Fibroblast of peridontal ligament (primary cell): ENCODE results near the gene ANKRD6.
"Not testable (repeated sequence)": the region's sequence is repeated elsewhere in the genome, so short reads cannot be mapped to it uniquely, and the experiment has no call there.

Source experiments
- DNase-seq: peaks from one replicate; pipeline ENCODE4 v3.0.0-alpha.2; 2010; ENCODE audit errors: extremely low read depth

ANKRD6 gene

DNA sequence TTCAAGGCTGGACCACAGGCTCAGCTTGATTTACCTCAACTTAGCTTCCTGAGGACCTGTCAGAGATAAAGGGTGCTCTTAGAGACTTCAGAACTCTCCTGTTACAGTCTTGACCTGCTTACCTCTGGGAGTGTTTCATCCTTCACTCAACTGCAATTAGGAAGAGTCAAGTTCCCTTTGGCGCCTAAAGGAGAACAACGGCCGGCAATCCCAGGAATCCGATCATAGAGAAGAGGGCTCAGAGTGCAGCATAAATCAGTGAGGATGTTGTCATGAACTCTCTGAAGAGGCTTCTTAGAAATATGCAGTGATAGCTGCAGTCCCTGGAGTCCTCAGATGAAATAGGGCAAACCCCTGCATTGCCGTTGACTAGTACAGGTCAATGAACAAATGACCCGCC, 169.2 kb downstream of the ANKRD6 start:
- no peak for DNase-seq

DNA sequence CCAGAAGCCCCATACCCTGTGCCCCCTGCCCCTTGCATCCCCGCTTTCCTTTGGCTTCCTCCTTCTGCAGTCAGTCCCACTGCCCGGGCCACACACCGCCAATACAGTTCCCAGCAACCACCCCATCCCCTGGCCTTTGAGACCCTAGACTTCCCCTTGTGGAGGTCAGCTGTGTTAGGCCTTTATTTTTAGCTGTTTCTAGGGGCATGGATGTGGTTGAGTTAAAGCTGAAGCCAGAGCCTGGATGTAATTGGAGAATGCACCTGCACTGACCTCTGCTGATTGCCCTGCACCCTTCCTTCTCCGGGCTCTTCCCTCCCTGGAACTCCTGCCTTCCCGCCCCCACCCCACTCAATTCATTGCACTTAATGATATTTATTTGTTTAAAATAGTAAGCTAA, 171.7 kb downstream of the ANKRD6 start:
- no peak for DNase-seq

DNA sequence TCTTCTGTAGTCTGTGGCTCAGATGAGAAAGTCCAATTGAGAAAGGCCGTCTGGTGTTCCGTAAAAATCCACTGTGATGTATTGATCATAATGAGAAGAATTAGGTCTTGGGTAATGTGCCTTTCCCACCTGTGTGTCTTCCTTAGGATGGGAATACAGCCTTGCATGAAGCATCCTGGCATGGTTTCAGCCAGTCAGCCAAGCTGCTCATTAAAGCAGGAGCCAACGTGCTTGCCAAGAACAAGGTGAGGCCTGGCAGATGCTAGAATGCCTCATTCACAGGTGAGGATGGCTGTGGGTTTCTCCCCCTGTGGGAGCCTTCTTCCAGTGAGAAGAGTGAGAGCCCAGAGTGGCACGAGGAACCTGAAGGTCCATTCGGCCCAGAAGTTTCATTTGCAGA, 172.9 kb downstream of the ANKRD6 start:
- no peak for DNase-seq

DNA sequence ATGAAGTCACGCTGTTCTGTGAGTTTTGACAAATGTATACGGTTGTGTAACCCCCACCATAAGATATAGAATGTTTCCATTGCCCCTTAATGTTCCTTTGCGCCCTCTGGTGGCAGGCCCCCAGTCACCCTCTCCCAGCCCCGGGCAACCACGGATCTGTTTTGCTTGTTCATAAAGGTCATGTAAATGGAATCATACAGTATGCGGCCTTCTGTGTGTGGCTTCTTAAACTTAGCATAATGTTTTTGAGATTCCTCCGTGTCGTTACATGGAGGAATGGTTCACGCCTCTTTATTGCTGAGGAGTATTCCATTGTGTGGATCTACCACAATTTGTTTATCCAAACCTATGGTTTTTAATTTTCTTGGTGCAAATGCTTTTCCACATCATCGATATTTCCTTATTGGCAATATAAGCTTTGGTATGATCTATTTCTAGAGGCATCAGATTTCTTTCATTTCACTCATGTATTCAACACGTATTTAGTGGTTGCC, 177.2 kb downstream of the ANKRD6 start:
- peak; percentile 31 for DNase-seq

DNA sequence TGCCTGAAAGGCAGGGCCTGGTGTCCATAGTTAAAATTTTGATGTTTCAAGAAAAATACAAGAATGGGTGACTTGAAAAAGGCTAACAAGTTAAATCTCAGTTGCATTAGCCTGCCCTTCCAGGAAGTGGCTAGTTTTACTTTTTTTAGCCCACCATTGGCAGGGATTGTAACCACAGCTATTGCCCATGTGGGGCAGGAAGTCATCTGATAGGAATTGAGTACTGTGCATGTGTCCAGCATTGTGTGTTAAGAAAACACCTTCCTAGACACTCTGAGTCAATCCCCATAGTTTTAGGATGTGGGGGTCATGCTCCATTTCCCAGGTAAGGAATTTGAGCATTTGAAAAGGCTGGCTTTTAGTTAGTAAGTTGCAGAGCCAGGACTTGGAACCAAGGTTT, 178.7 kb downstream of the ANKRD6 start:
- DNase-seq: peak; percentile 39

DNA sequence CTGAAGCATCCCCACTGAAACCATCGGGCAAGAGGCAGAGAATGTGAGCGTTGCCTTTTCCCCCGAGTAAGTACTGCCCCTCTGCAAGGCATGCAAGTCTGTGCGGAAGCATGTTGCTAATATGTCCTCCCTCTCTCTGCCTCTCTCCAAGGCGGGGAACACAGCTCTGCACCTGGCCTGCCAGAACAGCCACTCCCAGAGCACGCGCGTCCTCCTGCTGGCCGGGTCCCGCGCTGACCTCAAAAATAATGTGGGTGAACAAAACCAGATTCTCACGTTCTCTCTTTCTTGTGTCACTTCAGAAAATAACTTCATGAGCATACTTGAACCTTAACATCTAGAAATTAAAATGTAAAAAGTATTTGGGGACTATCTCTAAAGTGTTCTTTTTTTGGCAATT, 179.2 kb downstream of the ANKRD6 start:
- no peak for DNase-seq

DNA sequence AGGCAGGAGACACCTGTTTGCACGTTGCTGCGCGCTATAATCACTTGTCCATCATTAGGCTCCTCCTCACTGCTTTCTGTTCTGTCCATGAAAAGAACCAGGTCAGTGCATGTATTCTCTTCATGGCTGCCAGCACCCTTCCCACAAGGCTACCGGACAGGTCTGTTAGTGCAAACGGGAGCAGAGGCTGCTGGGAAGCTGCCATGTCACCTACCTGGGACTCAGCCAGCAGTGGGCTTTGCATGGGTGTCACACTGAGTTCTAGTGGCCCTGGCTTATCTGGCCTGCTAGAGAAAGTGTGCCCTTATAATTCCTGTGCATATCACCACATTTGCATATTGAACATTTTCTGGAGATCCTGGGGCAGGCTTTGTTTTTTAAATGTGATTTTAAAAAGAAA, 180.8 kb downstream of the ANKRD6 start:
- no peak for DNase-seq

DNA sequence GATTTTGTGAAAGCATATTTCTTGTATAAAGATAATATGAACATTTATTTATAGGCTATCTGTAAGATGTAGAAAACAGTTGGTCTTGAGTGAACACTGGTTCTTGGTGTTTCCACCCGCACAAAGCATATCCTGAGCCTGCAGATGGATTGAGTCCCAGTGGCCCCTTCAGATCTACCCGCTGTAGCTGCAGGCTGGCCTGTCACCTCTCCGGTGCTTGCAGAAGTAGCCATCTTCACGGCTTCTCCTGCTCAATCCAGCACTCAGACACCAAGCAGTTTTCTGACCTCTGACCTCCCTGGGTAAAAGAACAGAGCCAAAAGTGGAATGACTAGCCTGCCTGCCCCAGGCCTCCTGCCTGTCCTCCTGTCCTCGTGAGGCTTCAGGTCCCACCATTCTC, 182.9 kb downstream of the ANKRD6 start:
- DNase-seq: no peak

DNA sequence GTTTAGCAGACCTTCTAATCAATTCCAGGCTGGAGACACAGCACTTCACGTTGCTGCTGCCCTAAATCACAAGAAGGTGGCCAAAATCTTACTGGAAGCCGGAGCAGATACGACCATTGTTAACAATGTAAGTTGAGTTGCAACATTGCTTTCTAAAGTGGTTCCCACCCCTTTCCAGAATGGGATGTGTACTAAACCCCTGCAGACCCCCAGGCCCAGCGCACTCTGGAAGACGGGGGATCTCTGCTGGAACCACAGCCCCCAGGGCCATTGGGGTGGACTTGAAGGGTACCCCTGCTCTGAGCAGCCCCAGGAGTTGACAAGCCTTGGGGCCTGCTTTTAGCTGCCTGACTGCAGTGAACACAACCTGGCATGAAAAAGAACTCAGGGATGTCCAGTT, 183.6 kb downstream of the ANKRD6 start:
- DNase-seq: no peak

DNA sequence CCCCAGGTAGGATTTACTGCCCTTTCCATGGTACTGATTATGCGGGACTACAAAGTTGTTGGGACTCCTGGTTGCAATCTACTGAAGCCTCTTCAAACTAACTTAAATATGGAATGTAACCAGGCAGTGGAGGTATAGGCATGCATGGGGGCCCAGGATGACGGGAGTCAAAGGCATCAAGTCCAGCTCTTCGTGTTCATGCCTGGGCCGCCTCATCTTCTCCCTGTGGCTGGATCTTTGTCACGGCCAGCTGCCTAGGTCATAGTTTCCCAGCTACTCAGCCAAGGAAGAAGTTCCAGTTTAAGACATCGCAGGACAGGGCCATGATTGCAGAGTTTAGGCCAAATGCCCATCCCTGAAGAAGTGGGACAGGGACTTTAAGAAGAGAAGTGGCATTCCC, 185.1 kb downstream of the ANKRD6 start:
- DNase-seq: no peak

DNA sequence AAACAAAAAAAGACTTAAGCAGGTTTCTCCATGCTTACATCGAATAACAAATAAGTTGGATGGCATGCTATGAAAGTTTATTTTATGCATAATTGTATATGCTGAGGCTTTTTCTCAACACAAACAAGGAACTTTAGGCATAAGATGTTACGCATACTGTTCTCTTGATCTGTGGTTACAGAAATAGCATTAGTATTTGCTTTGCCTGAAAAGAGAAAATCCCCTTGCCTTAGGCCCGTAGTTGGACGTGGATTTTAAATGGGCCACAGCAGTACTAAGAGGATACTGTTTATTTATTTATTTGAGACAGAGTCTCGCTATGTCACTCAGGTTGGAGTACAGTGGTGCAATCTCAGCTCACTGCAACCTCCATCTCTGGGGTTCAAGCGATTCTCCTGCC, 186.6 kb downstream of the ANKRD6 start:
- no peak for DNase-seq

DNA sequence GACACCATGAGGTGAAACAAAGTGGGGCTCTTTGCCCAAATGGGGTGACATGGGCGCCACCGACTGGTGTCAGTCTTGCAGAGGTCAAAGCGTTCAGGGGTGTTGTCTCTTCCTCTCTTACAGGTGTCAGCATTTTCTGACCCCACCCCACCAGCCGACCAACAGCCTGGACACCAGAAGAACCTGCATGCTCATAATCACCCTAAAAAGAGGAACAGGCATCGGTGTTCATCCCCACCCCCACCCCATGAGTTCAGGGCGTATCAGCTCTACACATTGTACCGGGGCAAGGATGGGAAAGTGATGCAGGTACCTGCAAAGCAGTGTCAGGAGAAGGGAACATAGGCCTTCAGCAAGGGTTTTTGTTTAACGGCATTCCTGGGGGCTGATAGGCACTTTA, 190.8 kb downstream of the ANKRD6 start:
- no peak for DNase-seq

DNA sequence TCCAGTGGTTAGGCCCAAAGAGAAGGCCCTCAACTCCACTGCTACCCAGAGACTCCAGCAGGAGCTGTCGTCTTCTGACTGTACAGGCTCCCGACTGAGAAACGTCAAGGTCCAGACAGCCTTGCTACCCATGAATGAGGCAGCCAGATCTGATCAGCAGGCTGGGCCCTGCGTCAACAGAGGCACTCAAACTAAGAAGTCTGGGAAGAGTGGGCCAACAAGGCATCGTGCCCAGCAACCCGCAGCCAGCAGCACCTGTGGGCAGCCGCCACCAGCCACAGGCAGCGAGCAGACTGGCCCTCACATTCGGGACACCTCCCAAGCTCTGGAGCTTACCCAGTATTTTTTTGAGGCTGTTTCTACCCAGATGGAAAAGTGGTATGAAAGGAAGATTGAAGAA, 197.5 kb downstream of the ANKRD6 start:
- DNase-seq: no peak

DNA sequence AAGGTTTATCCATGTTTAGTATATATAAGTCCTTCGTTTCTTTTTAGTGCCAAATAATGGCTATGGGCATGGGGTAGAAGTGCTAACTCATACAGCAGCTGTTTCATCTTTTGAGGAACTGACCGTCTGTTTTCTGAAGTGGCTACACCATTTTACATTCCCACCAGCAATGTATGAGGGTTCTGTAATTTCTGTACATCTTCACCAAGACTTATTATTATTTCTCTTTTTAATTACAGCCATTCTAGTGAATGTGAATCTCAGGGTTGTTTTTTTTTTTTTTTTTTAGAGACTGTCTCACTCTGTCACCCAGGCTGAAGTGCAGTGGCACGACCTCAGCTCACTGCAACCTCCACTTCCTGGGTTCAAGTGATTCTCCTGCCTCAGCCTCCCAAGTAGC, 203.5 kb downstream of the ANKRD6 start:
- DNase-seq: not testable (repeated sequence)

DNA sequence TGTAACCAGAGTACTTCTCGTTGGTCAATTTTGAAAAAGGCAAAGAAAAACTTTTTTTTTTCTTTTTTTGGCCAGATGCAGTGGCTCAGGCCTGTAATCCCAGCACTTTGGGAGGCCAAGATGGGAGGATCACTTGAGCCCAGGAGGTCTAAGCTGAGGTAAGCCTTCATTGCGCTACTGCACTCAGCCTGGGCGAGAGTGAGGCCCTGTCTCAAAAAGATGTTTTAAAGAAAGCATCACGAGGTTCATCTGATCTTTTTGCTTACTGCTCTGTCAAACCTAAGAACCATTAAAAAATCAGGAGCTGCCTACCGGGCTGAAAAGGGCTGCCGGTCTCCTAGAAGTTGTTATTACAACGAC, 205.0 kb downstream of the ANKRD6 start:
- DNase-seq: no peak

DNA sequence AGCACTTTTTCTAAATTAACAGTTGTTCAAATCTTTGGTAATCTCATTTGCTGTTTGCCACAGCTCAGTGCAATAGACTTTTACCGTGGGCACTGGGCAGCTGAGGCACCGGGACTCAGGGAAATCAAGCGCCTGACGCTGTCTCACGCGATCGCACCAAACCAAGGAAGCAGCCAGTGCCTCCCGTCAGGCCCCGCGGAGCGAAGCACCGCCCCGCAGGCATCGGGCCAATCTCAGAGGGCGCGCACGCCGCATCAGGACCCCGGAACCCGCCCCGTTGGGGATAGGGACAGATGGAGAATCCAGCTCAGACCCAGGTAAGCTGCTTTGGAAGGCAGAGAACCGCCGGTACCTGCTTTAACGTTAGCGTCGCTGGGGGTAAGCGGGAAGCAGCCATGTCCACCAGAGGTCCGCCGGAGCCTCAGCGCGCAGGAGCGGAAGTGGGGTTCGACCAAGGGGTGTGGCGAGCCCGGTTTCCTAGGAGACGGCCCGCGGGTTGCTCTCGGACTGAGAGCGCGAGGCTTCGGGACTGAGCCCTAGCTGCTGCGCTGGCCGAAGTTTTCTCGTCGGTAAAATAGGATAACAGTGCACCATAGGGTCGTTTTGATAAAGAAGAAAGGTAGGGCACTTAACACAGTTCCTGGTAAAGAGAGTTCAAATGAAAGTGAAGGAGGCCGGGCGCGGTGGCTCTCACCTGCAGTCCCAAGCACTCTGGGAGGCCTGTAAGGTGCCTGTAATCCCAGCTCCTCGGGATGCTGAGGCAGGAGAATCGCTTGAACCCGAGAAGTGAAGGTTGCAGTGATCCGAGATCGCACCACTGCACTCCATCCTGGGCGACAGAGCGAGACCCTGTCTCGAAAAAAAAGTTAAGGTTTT, 205.6 kb downstream of the ANKRD6 start, which contains the start of gene LYRM2:
LYRM2 (minus strand) TSS at position 428 of the 876 bp plus-strand sequence; CDS start at position 397, 31 bp downstream.
- peak; percentile 90 for DNase-seq

DNA sequence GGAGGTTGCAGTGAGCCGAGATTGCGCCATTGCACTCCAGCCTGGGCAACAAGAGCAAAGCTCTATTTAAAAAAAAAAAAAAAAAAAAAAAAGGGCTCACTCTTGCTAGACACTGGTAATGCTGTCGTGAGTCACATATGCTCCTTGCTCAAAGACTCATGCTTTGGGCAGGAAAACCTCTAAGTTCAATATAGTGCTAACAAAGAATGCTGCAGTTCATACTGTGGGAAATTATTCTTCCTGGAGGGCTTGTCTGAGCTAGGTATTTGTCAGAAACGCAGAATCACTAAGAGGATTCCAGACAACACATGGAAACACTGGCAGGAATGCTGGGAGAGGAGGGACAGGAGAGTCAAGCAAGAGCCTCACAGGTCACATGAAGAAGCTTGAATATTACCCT, 207.9 kb downstream of the ANKRD6 start:
- DNase-seq: no peak

DNA sequence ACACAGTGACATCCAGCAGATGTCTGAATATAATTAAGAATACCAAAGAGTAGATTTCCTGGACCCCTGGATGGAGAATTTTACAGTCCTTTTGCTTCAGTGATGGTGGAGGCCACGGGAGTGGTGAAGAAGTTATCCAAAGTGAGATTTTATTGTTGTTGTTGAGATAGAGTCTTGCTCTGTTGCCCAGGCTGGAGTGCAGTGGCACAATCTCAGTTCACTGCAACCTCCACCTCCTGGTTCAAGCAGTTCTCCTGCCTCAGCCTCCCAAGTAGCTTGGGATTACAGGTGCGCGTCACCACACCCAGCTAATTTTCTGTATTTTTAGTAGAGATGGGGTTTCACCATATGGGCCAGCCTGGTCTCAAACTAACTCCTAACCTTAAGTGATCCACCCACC, 208.6 kb downstream of the ANKRD6 start:
- DNase-seq: not testable (repeated sequence)

DNA sequence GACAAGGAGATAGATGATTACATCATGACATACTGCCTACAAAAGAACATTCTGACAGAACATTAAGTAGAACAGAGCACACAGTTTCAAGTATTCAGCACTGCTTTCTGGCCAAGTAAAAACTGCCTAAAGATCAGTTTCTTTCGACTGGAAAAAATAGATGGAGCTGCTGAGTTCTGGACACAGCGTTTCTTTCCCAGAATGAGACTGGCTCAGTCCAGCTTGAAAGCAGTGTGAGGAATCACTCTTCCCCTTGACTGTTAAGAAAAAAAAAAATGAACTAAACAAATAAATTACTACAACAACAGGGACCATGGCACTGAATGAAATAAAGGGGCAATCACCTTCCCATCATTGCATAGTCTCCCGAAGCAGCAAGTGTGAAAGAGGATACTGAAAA, 210.0 kb downstream of the ANKRD6 start:
- no peak for DNase-seq

DNA sequence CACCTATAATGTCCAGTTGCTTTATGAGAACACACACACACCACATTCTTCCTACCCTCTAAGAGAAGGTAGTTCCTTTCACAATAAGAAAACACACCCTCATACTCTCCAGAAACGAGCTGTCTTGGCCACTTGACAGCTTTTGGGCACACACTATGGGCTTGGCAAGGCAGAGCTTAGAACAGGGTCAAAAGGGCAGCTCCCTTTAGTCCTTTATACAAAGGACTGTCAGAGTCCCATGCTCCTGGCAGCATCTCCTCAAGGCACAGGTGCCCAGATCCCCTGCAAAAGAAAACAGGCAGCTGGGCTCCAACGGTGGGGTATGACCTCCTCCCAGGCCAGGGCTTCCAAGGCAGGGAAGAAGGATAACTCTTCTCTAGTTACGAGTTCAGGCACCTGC, 210.5 kb downstream of the ANKRD6 start:
- DNase-seq: no peak

DNA sequence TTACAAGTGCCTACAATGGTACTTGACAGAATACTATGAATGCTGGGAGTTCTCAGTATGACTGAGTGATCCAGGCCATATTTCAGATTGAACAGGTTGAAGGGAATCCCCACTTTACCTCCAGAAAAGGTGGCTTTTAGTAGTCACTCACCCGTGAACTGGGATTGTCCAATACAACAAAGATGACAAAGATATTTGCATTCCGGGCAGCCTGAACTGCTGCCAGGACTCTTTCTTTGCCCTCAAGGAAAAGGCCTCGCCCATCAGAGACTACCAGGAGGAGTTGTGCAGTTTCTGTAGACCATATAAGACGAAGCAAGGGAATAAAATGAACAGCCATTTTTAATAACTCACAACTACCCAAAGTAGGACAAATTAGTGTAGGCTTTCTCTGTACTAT, 211.9 kb downstream of the ANKRD6 start:
- DNase-seq: no peak

DNA sequence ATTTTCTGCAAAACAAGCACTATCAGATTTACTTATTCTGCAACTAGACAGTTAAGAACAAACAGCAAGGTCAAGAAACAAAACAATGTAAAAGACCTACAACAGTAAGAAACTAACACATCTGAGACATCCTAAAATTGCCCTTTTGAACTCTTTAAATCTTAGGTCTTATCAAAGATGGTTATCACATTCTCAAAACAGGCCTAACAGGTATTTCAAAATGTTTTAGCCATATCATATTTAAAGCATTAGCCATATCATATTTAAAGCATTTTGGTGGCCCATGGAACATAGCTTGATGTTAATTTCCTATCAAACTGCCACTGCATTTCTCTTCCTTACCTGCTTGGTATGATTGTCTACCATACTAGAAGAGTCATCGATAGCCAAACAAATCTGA, 216.7 kb downstream of the ANKRD6 start:
- DNase-seq: no peak

DNA sequence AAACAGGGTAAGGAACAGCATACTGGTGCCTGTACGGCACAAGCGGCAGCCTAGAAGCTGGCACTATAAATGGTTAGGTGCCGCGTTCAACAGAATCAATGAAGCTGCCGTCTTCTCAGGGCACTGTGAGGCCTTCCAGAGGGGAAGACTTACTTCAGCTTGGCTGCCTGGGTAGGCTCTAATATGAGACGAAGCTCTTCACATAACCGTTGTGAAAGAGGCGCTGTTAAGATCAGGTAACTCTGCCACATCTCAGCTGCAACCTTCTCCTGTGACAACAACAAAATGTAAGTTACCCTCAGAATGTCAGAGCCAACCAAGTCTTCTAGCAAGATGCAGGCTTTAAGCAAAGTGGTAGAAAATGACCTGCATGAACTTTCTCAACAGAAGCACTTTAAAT, 217.6 kb downstream of the ANKRD6 start:
- DNase-seq: no peak

DNA sequence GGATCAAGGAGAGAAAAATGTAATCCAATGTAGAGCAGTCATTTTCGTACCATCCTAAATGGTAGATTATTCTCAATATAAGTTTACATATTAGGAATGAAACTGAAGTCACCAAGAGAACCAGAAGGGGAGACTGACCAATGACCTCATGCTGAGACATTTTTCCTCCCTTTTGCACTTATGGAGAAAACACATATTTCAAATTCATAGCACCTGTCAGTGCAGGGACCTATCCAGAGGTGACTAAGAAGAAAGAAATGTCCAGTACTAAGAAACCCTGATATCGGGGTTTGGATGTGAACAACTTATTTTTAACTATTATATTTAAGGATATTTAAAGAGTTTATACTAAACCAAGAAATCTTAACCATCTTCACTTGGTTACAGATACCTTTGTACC, 222.2 kb downstream of the ANKRD6 start:
- DNase-seq: no peak
